ENCODE data around the gene TFF3. TPM values are rescaled to one million over a fixed set of nuclear protein-coding genes. Genes with fewer than 3 reads are reported as not detected.
A peak's percentile ranks its signal among the peaks of the same experiment; 100 is the strongest.

The TFF3 gene
- total and polyA plus RNA-seq, 5 donors from 2014 or later: not detected

DNA sequence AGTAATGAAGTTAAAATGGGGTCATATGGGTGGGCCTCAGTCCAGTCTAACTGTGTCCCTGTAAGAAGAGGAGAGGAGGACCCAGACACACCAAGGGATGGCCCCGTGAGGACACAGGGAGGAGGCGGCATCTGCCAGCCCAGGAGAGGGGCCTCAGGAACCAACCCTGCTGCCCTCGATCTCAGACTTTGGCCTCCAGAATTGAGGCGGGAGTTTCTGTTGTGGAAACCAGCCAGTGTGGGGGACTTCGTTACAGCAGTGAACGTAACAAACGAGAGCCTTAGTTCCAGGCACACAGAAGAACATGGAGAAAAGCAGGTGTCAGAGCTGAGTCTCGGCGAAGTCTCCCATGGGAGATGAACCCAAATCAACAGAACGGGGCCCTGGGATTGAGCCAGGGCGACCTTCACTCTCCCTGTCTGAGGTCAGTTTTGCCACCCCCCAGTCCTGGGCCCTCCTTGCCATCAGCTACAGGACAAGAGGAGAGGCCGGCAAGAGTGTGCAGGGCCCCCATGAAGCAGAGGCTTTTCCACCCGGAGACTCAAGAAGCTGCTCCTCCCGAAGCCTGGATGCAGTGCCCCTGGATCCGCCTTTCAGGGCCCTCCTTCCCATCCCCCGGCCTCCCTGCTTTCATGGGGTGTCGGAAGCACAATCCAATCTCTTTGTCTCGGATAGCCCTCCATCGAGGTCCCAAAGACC is 36.6 kb downstream of the TFF3 start:
- no peak overlapping the region for H3K4me3 ChIP-seq (ENCODE audit: low read depth, low read length)
- no peaks in the 10 kb centered on the region for H3K4me1 ChIP-seq (ENCODE audit: control insufficient read depth, insufficient read depth, low read length, poor library complexity, severe bottlenecking)
- peak overlapping the region in 1 of 4 donors; percentile 15 for H3K4me3 Mint-ChIP-seq
- H3K36me3 ChIP-seq (ENCODE audit: control insufficient read depth, insufficient read depth, low read length): peaks cover 57% of the 10 kb centered on the region
- peaks cover 0 to 2% (median 0%) of the 10 kb centered on the region in 7 donors for H3K9me3 Mint-ChIP-seq
- DNase-seq: no peak
- no peak overlapping the region for H3K27ac Mint-ChIP-seq
- no peaks in the 10 kb centered on the region for H3K4me1 Mint-ChIP-seq
- H3K27ac ChIP-seq (ENCODE audit: insufficient read depth, low read length, poor library complexity, severe bottlenecking): no peak overlapping the region
- peaks cover 35% of the 10 kb centered on the region for H3K36me3 Mint-ChIP-seq
- H3K9me3 ChIP-seq (ENCODE audit: control insufficient read depth in 2 of 2, low read length in 2 of 2): no peaks in the 10 kb centered on the region
- no peaks in the 10 kb centered on the region for H3K27me3 ChIP-seq (ENCODE audit: control insufficient read depth, insufficient read depth, low read length)
- no peak for ATAC-seq (ENCODE audit: low read depth in 2 of 2)
- H3K27me3 Mint-ChIP-seq: no peaks in the 10 kb centered on the region

GRCh38 chr21:42277593-42277992 is 37.6 kb downstream of the TFF3 start:
- Mint-ChIP-seq H3K27me3 (no peaks in the 10 kb centered on the region), H3K4me1 (no peaks in the 10 kb centered on the region), H3K27ac (peak overlapping the region in 1 of 3 donors; percentile 40), H3K4me3 (no peak overlapping the region), H3K9me3 (no peaks in the 10 kb centered on the region), H3K36me3 (peaks cover 29% of the 10 kb centered on the region)
- ATAC-seq (ENCODE audit: low read depth in 2 of 2) (no peak), DNase-seq (no peak)
- Histone ChIP-seq H3K27me3 (ENCODE audit: control insufficient read depth, insufficient read depth, low read length) (no peaks in the 10 kb centered on the region), H3K36me3 (ENCODE audit: control insufficient read depth, insufficient read depth, low read length) (peaks cover 59% of the 10 kb centered on the region), H3K9me3 (ENCODE audit: control insufficient read depth in 2 of 2, low read length in 2 of 2) (no peaks in the 10 kb centered on the region), H3K4me3 (ENCODE audit: low read depth, low read length) (no peak overlapping the region), H3K4me1 (ENCODE audit: control insufficient read depth, insufficient read depth, low read length, poor library complexity, severe bottlenecking) (no peaks in the 10 kb centered on the region), H3K27ac (ENCODE audit: insufficient read depth, low read length, poor library complexity, severe bottlenecking) (no peak overlapping the region)

GRCh38 chr21:42276526-42277154 is 38.6 kb downstream of the TFF3 start:
- Mint-ChIP-seq H3K27ac (peak overlapping the region in 1 of 3 donors; percentile 44), H3K9me3 (no peaks in the 10 kb centered on the region), H3K4me3 (no peak overlapping the region), H3K36me3 (peaks cover 27% of the 10 kb centered on the region), H3K27me3 (no peaks in the 10 kb centered on the region), H3K4me1 (no peaks in the 10 kb centered on the region)
- Histone ChIP-seq H3K4me1 (ENCODE audit: control insufficient read depth, insufficient read depth, low read length, poor library complexity, severe bottlenecking) (no peaks in the 10 kb centered on the region), H3K27ac (ENCODE audit: insufficient read depth, low read length, poor library complexity, severe bottlenecking) (no peak overlapping the region), H3K36me3 (ENCODE audit: control insufficient read depth, insufficient read depth, low read length) (peaks cover 60% of the 10 kb centered on the region), H3K4me3 (ENCODE audit: low read depth, low read length) (no peak overlapping the region), H3K27me3 (ENCODE audit: control insufficient read depth, insufficient read depth, low read length) (no peaks in the 10 kb centered on the region), H3K9me3 (ENCODE audit: control insufficient read depth in 2 of 2, low read length in 2 of 2) (no peaks in the 10 kb centered on the region)
- DNase-seq (no peak), ATAC-seq (ENCODE audit: low read depth in 2 of 2) (no peak)

DNA sequence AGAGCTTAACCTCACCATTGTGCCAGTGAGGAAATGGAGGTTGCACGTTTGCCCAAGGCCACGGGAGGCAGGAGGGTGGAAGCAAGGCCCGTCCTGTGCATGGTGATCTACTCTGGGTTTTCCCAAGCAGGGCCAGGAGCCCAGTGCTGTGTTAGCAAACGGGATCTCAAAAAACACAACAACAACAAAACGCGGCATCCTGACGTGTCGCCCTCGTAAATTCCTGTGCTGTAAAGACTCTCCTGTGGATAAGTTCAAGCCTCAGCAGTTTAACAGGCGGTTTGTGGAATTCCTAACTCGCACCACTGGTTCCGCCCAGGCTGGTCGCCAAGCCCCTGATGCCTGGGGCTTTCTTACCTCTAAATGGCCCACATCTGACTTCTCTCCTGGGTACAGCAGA is 39.1 kb downstream of the TFF3 start:
- peaks cover 0 to 3% (median 1%) of the 10 kb centered on the region in 4 donors for H3K4me1 Mint-ChIP-seq
- Histone ChIP-seq H3K4me1 (ENCODE audit: control insufficient read depth, insufficient read depth, low read length, poor library complexity, severe bottlenecking) (no peaks in the 10 kb centered on the region), H3K9me3 (ENCODE audit: control insufficient read depth in 2 of 2, low read length in 2 of 2) (no peaks in the 10 kb centered on the region), H3K36me3 (ENCODE audit: control insufficient read depth, insufficient read depth, low read length) (peaks cover 64% of the 10 kb centered on the region), H3K27ac (ENCODE audit: insufficient read depth, low read length, poor library complexity, severe bottlenecking) (no peak overlapping the region), H3K27me3 (ENCODE audit: control insufficient read depth, insufficient read depth, low read length) (no peaks in the 10 kb centered on the region), H3K4me3 (ENCODE audit: low read depth, low read length) (no peak overlapping the region)
- no peak overlapping the region for H3K27ac Mint-ChIP-seq
- ATAC-seq (ENCODE audit: low read depth in 2 of 2) (no peak), DNase-seq (no peak)
- H3K27me3 Mint-ChIP-seq: no peaks in the 10 kb centered on the region
- H3K4me3 Mint-ChIP-seq: no peak overlapping the region
- peaks cover 31% of the 10 kb centered on the region for H3K36me3 Mint-ChIP-seq
- no peaks in the 10 kb centered on the region for H3K9me3 Mint-ChIP-seq

DNA sequence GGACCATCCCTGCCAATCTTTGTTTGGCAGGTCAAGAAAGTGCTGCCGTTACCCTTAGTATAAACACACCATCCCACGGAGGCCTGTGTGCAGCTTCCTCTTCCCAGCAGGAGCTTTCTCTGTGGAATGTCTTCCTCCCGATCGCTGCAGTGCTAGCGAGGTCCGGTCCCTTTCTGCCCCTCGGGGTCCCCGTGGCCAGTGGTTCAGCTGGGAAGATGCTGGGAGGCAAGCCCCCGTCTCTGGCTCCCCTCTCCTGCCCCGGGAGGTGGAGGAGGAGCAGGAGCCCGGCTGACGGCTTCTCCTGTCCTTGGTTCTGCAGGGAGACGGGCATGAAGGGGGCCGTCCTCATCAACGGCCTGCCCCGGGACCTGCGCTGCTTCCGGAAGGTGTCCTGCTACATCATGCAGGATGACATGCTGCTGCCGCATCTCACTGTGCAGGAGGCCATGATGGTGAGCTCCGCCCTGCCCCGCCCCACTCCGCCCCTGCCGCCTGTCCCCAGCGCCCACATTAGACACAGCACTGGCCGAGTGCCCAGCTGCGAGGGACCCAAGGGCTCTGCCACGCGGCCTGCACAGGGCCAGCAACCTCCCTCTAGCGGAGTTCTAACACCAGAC is 42.1 kb downstream of the TFF3 start:
- Histone ChIP-seq H3K36me3 (ENCODE audit: control insufficient read depth, insufficient read depth, low read length) (peaks cover 48% of the 10 kb centered on the region), H3K9me3 (ENCODE audit: control insufficient read depth in 2 of 2, low read length in 2 of 2) (no peaks in the 10 kb centered on the region), H3K27me3 (ENCODE audit: control insufficient read depth, insufficient read depth, low read length) (no peaks in the 10 kb centered on the region), H3K27ac (ENCODE audit: insufficient read depth, low read length, poor library complexity, severe bottlenecking) (no peak overlapping the region), H3K4me3 (ENCODE audit: low read depth, low read length) (no peak overlapping the region), H3K4me1 (ENCODE audit: control insufficient read depth, insufficient read depth, low read length, poor library complexity, severe bottlenecking) (peaks cover 12% of the 10 kb centered on the region)
- no peak overlapping the region for H3K27ac Mint-ChIP-seq
- H3K27me3 Mint-ChIP-seq: no peaks in the 10 kb centered on the region
- no peak for DNase-seq
- H3K4me3 Mint-ChIP-seq: no peak overlapping the region
- H3K4me1 Mint-ChIP-seq: peaks cover 0 to 16% (median 7%) of the 10 kb centered on the region in 4 donors
- H3K9me3 Mint-ChIP-seq: no peaks in the 10 kb centered on the region
- ATAC-seq (ENCODE audit: low read depth in 2 of 2): no peak
- peaks cover 23% of the 10 kb centered on the region for H3K36me3 Mint-ChIP-seq

GRCh38 chr21:42272109-42272962 is 42.9 kb downstream of the TFF3 start:
- H3K27me3 Mint-ChIP-seq: no peaks in the 10 kb centered on the region
- no peak overlapping the region for H3K27ac Mint-ChIP-seq
- no peak overlapping the region for H3K4me3 Mint-ChIP-seq
- Histone ChIP-seq H3K9me3 (ENCODE audit: control insufficient read depth in 2 of 2, low read length in 2 of 2) (no peaks in the 10 kb centered on the region), H3K27me3 (ENCODE audit: control insufficient read depth, insufficient read depth, low read length) (no peaks in the 10 kb centered on the region), H3K36me3 (ENCODE audit: control insufficient read depth, insufficient read depth, low read length) (peaks cover 43% of the 10 kb centered on the region), H3K4me3 (ENCODE audit: low read depth, low read length) (no peak overlapping the region), H3K27ac (ENCODE audit: insufficient read depth, low read length, poor library complexity, severe bottlenecking) (no peak overlapping the region), H3K4me1 (ENCODE audit: control insufficient read depth, insufficient read depth, low read length, poor library complexity, severe bottlenecking) (peaks cover 20% of the 10 kb centered on the region)
- H3K36me3 Mint-ChIP-seq: peaks cover 17% of the 10 kb centered on the region
- DNase-seq (no peak), ATAC-seq (ENCODE audit: low read depth in 2 of 2) (no peak)
- H3K9me3 Mint-ChIP-seq: no peaks in the 10 kb centered on the region
- peaks cover 0 to 24% (median 12%) of the 10 kb centered on the region in 4 donors for H3K4me1 Mint-ChIP-seq

- Histone ChIP-seq H3K27me3 (ENCODE audit: control insufficient read depth, insufficient read depth, low read length) (no peaks in the 10 kb centered on the region), H3K36me3 (ENCODE audit: control insufficient read depth, insufficient read depth, low read length) (peaks cover 36% of the 10 kb centered on the region), H3K4me3 (ENCODE audit: low read depth, low read length) (no peak overlapping the region), H3K4me1 (ENCODE audit: control insufficient read depth, insufficient read depth, low read length, poor library complexity, severe bottlenecking) (peaks cover 31% of the 10 kb centered on the region), H3K9me3 (ENCODE audit: control insufficient read depth in 2 of 2, low read length in 2 of 2) (no peaks in the 10 kb centered on the region), H3K27ac (ENCODE audit: insufficient read depth, low read length, poor library complexity, severe bottlenecking) (no peak overlapping the region)
- DNase-seq (no peak), ATAC-seq (ENCODE audit: low read depth in 2 of 2) (no peak)
- Mint-ChIP-seq H3K27ac (peak overlapping the region in 2 of 3 donors; percentile 13 to 75), H3K27me3 (no peaks in the 10 kb centered on the region), H3K36me3 (peaks cover 11% of the 10 kb centered on the region), H3K4me3 (no peak overlapping the region), H3K9me3 (no peaks in the 10 kb centered on the region), H3K4me1 (peaks cover 11 to 35% (median 20%) of the 10 kb centered on the region in 4 donors)
These were observed 44.1 kb downstream of the TFF3 start for GRCh38 chr21:42271065-42271464.

Measured in CD4-positive, CD25-positive, alpha-beta regulatory T cell (primary cell).